Activated effector memory CD4-positive, alpha-beta T cell treated with Interleukin-2 at 50 U/mL for 16 hours (primary cell): Measurements from ENCODE around the gene SPINT3.
"Not testable (repeated sequence)": the region's sequence is repeated elsewhere in the genome, so short reads cannot be mapped to it uniquely, and the experiment has no call there.

Experiments used
- DNase-seq: peaks from one replicate; pipeline ENCODE4 v3.0.0-alpha.2; 2020

The SPINT3 gene

DNA sequence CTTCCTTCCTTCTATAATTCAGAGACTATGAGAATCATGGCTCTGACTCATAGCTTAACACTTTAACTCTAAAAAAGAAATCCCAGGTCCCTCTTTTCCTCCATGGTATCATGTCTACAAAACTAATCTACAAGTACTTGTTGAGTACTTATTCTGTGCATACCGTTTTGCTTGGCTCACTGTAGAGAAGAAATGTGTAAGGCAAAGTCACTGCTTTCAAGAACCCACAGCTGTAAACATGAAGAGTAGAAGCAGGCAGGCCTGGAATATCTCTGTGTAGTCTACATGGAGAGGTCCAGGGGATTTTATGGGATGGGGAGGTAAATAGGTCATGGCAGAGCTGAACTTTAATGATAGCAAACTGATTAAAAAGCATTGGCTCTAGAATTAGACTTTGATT lies 13.8 kb downstream of the SPINT3 start:
- DNase-seq, result no peak

DNA sequence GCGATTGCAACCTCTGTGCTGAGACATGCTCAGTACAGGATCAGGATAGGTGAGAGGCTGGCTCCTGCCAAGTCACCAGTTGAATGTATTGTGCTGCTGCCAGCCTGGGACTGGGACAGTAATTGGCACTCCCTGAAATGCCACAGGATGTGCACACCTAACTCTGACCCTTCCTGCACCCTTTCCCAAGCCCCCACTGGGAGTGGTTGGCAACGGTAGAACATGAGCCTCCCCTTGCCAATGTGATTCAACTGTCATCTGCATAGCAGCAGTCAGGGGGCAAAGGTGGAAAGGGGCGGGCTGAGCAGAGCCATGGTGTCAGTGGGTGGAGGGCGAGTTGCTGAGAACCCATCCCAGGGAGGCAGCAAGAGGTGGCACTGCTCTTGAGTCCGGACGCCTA lies 15.4 kb downstream of the SPINT3 start:
- DNase-seq, result no peak

DNA sequence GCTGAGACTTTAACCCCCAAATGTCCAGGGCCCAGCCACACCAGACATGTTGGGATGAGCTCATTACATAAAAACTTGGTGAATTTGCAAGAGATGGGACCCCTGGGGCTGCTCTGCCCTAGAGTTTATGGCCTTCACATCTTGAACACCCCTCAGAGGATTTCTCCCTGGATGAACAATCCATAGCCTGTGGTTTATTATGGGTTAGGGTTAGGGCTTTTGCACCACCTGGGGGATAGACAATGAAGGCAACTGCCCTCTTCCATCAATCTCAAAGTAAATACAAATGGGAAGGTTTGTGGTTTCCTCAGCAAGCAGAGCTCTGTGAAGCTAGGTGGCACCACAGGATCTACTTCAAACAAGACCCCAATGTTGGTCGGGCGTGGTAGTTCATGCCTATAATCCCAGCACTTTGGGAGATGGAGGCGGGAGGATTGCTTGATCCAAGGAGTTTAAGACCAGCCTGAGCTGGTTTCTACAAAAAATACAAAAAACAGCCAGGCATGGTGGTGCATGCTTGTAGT lies 17.4 kb downstream of the SPINT3 start:
- no peak for DNase-seq

DNA sequence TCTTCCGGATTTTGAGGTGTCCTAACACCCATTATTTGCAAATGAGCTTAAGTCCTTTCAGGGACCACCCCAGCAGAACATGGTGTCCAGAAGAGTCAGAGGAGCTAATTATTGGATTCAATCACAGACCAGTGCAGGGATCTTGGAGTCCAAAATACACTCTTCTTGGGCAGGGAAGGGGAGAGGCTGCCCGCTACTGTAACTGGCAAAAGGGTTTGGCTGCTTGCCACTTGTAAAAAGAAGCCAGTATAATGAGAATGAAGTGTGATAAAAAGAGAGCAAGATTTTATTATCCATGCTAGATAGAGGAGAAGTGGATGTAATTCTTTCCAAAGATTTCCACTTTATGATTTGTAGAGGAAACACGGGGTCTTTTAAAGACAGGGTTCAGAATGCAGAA lies 19.3 kb downstream of the SPINT3 start:
- DNase-seq, result no peak

DNA sequence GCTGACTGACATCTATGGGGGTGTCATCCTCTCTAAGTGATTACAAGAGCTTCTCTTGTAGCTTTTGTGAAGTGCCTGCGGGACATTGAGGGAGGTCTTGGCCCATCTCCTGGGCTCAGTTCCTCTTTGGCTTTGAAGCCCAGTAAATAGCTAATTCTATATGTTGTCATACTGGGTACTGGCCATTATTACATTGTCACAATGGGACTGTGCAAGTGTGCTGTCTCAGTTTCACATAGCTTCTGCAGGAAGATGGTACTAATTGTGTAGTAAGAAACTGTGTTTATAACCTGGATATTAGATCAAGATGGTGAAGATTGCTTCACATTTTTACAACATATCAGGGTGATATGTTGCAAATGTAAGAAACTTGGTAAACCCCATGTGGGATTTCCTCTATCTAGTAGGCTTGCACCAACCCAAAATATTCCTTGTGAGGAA lies 19.9 kb downstream of the SPINT3 start:
- no peak for DNase-seq

DNA sequence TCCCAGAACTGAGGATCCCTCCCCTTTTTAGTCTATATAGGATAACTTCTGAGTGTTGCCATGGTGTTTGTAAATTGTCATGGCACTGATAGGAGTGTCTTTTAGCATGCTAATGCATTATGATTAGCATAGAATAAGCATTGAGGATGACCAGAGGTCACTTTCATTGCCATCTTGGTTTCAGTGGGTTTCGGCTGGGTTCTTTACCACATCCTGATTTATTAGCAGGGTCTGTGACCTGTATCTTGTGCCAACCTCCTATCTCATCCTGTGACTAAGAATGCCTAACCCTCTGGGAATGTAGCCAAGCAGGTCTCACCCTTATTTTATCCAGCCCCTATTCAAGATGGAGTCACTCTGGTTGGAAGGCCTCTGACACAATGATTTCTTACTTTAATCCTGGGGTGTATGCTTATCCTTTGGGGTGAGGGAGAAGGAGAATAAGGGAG lies 26.3 kb downstream of the SPINT3 start:
- no peak for DNase-seq

DNA sequence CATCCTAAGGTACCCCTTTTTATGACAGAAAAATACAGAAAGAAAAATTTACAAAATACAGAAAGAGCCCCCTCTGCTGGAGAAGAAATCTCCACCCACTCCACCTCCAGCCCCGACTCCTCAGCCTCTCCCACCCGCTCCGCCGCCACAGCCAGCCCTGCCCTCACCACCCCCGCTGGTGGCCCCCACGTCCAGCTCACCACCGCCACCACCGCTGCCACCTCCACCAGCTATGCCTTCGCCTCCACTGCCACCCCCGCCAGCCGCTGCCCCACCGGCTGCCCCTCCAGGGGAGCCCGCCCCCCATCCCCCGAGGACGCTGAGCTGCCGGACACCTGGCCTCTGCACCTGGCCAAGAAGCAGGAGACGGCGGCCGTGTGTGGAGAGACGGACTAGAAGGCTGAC lies 28.2 kb downstream of the SPINT3 start:
- no peak for DNase-seq

DNA sequence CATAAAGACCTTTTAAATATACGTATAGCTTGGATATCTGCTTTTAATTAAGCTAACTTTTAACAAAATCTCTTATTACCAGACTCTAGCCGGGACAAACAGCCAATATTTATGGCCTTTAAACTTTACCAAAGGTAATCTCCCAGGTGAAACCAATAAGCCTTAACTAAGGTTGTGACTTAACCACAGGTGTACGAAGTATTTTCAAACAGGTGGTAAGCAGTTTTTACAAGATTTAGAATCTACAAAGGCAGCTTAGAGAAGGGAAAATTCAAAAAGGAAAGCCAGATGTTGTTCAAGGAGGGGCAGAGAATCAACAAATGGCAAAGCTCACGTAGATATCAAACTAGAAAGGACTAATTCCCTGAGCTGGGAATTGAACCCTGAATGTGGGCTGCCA lies 30.0 kb downstream of the SPINT3 start:
- no peak for DNase-seq

DNA sequence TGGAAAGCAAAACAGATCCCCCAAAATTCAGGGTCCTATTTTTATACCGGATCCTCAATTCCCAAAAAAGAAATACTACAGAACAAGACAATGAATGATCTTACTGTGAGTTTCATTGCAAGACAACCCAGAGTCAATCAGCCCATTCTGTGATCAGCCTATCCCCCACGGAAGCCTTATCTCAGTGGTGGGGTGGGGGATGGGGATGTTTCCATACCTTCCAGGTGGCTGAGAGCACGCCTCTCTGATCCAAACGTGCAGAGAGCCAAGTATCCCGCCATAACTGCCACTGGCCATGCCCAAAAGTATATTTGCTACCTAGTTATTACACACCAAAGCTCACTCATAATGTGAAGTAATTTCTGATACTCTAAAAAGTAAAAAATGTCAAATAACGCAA lies 30.7 kb downstream of the SPINT3 start:
- no peak for DNase-seq

DNA sequence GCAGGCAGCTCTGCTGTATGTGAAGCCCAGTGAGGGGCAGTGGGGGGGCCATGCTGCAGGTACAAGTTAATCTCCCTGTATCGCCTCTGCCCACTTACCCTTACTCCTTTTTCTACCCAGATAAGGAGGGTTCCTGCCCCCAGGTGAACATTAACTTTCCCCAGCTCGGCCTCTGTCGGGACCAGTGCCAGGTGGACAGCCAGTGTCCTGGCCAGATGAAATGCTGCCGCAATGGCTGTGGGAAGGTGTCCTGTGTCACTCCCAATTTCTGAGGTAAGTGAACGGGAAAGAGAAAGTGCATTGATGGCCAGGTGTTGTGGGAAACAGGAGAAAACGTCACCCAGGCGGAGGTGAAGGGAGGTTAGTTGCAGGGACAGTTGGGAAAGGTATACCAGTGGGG lies 35.6 kb downstream of the SPINT3 start:
- DNase-seq, result no peak

DNA sequence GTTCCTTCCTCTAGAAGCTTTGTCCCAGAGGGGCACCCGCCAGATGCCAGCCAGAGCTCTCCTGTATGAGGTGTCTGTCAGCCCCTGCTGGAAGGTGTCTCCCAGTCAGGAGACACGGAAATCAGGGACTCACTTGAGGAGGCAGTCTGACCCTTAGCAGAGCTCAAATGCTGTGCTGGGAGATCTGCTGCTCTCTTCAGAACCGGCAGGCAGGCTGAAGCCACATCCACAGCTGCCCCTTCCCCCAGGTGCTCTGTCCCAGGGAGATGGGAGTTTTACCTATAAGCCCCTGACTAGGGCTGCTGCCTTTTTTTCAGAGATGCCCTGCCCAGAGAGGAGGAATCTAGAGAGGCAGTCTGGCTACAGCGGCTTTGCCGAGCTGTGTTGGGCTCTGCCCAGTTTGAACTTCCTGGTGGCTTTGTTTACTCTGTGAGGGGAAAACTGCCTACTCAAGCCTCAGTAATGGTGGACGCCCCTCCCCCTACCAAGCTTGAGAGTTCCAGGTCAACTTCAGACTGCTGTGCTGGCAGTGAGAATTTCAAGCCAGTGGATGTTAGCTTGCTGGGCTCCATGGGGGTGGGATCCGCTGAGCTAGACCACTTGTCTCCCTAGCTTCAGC lies 37.8 kb downstream of the SPINT3 start:
- DNase-seq, result not testable (repeated sequence)

DNA sequence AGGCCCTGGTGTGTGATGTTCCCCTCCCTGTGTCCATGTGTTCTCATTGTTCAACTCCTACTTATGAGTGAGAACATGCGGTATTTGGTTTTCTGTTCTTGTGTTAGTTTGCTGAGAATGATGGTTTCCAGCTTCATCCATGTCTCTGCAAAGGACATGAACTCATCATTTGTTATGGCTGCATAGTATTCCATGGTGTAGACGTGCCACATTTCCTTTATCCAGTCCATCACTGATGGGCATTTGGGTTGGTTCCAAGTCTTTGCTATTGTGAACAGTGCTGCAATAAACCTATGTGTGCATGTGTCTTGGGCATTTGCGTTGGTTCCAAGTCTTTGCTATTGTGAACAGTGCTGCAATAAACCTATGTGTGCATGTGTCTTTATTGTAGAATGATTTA lies 43.1 kb downstream of the SPINT3 start:
- DNase-seq, result not testable (repeated sequence)

DNA sequence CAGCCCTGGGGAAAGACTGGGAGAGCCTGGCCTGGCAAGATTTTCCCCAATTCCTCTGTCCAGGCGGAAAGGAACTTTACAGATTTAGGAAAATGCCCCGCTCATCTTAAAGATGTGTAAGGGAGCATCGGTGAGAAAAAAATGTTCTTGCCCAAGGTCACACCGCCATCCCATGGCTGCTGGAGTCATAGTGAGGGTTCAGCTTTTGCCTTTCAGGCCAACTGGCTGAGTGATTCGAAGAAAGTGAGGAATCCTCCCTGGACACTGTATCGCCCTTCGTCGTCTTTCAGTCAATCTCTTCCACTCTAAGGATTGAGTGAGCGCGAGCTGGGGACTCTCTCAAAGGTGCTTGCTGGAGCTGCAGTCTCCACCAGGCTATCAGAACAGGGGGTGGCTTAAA lies 44.5 kb downstream of the SPINT3 start:
- DNase-seq, result no peak

DNA sequence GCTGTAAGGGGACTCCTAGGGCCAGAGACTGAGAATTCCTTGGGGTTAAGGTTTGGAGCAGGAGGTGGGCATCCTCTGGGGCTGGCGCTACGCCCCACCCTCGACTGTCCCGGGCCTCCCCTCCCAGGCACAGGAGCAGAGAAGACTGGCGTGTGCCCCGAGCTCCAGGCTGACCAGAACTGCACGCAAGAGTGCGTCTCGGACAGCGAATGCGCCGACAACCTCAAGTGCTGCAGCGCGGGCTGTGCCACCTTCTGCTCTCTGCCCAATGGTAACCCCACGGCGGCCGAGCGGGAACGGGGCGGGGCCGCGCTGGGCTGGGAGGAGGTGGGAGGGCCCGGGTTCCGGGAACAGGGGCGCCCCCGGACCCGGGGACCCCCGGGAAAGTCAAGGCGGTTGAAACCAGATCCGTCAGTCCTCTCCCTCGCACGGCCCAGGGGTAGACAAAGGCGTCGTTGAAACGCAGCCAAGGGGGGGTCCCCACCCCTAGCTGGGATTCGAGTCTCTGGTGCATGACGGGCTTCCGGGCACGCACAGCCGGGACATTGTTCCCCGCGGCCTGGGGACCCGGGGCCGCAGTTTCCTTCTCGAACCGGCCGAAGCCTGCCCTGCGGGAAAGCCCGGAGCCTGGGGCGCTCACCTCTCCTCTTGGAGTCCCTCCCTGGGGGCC lies 45.0 kb downstream of the SPINT3 start:
- no peak for DNase-seq

DNA sequence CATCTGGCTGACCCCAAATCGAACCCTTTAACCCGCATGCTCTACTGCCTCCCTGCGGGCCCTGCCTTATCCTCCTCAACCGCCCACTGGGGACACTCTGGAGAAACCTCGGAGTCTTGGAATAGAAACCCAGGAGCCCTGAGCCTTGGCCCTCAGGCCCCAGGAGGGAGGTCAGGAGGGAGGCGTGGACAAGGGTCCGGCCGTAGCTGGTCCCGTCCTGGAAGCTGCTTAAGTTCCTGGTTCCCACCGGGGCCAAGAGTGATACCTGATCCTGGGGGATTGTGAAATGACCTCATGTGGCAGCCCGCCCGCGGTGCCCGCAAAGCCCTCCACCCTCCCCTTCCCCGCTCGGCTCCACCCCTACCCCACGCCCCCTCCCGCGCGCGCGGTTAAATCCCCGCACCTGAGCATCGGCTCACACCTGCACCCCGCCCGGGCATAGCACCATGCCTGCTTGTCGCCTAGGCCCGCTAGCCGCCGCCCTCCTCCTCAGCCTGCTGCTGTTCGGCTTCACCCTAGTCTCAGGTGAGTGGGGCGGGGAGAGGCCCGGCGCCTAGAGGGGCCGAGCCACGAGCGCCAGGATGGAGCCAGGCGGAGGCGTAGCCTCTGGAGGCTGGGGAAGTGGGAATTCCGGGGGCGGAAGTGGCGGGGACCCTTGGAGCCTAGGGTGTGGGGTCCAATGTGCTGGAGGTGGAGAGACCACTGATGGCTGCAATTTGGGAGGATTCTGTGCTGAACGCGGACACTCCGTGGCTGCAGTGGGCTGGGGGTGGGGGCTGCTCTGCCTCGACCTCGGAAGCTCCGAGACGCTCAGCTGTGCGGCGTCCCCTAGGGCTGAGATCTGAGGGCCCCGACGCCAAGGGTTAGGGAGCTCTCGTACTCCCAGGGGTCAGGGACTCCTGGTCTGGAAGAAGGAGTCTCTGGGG lies 45.8 kb downstream of the SPINT3 start, which contains the start of gene WFDC2:
TSS of gene WFDC2 (plus strand) at position 418 of the 926 bp plus-strand sequence. CDS start at position 447, 29 bp downstream.
- DNase-seq, result no peak

DNA sequence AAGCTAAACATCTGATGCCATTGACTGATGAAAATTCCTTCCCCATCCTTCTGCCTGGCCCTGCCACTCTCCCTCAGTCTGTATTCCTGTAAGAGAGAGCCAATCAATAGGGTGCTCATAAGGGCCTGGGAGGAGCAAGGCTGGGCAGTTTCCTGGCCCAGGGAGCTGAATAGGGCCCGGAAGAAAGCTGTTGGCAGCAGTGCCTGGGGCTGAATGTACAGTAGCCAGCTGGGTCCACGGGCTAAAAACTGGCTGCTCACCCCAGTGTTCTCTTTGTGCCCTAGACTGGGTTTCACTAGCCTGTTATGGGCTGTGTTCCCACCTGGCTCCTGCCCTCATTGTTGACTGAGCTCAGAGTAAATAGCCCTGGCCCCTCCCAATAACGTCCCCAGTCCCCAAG lies 47.6 kb downstream of the SPINT3 start:
- no peak for DNase-seq

DNA sequence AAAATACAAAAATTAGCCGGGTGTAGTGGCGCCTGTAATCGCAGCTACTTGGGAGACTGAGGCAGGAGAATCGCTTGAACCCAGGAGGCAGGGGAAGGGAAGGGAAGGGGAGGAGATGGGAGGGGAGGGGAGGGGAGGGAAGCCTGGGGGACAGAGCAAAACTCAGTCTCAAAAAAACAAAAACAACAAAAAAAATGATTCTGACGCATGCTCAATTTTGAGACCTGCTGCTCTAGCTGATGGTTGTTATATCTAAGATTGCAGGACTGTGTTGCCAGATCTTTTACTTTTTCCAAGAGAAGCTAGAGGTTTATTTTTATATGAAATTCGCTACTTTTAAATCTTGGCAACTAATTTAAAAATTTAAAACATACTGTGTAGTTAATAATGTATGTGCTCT lies 48.2 kb downstream of the SPINT3 start:
- no peak for DNase-seq

DNA sequence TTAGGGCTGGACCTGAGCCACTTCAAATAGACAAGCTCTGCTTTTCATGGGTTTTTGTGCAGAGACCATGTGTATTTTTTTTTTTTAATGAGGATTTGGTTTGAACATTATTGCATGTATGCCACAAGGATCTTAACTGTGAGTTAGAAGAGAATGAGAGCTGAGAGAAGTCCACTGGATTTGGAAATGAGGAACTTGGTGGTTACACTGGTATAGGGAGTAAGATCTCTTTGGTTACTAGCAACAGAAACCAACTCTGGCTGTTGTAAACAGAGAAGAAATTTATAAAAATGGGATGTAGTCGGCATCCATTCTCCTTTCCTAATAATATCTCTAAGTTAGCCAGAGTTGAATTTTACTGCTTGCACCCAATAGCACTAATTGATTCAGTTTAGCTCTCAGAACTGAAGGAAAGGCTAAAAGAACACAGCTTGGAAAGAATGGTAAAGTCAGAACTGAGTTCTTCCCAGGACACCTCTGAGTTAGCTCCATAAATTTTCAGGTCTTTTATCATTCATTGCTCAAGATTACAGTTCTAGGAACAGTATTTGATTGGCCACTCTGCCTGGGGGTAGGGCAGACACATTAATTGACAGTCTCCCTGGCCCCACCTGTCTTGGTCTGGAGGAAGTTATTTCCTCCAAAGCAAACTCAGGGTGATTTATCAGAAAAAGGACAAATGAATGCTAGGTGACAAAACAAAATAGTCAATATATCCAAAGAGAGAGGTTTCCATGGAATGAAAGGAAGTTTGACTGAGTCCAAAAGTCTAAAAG lies 49.7 kb downstream of the SPINT3 start:
- DNase-seq, result no peak

DNA sequence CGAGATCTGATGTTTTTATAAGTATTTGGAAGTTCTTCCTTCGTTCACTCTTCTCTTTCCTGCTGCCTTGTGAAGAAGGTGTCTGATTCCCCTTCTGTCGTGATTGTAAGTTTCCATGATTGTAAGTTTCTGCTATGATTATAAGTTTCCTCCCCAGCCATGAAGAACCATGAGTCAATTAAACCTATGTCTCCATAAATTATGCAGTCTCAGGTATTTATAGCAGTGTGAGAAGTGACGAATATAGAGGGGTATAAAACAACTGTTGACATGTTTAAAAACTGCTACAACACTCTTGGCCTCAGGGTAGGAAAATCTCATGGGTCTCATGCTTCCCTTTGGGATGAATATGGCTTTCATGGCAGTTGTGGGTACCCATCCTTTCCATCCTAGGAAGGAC lies 51.7 kb downstream of the SPINT3 start:
- no peak for DNase-seq

DNA sequence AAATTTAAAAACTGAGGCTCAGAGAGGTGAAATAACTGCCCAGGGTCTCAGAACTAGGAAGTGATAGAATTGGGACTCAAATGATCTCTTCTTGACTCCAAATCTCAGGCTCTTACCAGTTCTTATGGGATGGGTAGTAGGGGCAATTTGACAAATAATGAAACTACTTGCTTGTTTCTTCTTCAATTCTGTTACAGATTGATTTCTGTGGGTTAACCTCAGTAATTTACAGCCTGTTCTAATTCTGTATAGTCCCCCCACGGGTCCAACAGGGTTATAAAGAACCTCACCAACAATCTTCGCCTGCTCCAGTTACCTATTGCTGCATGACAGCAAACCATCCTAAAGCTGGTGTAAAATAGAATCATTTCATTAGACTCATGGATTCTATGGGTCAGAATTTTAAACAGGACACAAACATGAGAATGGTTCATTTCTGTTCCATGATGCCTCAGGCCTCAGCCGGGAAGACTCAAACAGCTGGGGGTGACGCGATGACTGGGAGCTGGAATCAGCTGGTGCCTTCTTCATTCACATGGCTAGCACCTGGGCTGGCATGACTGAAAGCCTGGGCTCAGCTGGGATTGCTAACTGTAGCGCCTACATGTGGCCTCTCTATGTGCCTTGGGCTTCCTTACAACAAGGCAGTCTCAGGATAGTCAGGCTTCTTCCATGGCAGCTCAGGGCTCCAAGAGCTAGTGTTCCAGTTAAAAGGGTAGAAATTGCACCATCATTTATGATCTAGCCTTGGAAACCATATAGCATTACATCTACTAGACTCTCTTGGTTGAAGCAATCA lies 52.5 kb downstream of the SPINT3 start:
- no peak for DNase-seq
